NCI-H748 (cell line): ENCODE data around the gene LCNL1.

ENCODE experiments used
- DNase-seq: peaks from one replicate; lab custom pipeline; 2025; ENCODE audit not compliant: unreplicated experiment; lab: John Stamatoyannopoulos, UW

LCNL1 gene

GRCh38 chr9:136982232-136983051 is at the start of gene LCNL1:
LCNL1 (plus strand) TSS chr9:136982993; CDS start chr9:136983587, 594 bp downstream.
- no peak for DNase-seq

DNA sequence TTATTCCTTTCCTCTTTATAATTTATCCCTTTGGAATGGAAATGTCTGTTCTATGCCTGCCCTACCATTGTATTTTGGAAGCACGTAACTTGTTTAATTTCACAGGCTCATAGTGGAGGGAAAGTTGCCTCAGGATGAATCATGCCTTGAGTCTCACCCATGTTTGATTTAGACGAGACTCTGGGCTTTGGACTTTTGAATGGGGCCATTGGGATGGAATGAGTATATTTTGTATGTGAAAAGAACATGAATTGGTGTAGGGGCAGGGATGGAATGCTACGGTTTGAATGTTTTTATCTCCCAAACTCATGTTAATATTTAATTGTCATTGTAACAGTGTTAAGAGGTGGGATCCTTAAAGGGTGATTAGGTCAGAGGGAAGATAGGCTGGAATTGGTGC is 48.5 kb upstream of the LCNL1 start:
- DNase-seq = no peak

GRCh38 chr9:136935651-136936050 is 47.1 kb upstream of the LCNL1 start:
- no peak for DNase-seq

GRCh38 chr9:136936645-136937170 is 46.1 kb upstream of the LCNL1 start:
- no peak for DNase-seq

DNA sequence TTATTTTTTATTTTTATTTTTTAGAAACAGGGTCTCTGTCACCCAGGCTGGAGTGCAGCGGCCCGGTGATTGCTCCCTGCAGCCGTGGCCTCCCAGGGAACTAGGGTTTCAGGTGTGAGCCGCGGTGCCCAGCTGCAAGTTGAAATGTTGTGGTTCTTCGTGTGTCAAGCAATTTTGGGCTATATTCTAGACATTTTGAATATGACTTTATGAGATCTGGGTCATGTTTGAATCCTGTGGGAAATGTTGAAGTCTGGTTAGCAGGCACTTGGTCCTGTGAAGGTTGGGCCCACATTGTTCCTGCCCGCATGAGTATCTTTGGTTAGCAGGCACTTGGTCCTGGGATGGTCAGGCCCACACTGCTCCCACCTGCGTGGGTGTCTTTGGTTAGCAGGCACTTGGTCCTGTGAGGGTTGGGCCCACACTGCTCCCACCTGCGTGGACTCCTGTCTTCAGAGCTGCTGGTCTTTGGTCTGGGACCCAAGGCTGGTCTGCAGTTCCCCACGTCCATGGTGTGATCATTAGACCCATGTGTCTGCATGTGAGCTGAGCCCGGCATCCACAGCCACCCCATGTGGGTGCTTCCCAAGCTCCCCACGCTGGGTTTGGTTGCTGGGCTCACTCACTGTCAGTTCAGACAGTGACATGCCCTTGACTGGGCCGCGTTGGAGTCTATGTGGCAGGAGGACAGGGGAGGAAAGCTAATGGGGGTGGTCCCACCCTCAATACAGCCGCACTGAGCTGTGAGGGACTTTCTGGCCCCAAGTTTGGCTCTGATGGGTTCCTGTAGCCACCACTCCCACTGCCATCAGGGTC is 45.4 kb upstream of the LCNL1 start:
- DNase-seq = no peak

- no peak for DNase-seq
Observed at GRCh38 chr9:136939431-136939995, 43.3 kb upstream of the LCNL1 start.

DNA sequence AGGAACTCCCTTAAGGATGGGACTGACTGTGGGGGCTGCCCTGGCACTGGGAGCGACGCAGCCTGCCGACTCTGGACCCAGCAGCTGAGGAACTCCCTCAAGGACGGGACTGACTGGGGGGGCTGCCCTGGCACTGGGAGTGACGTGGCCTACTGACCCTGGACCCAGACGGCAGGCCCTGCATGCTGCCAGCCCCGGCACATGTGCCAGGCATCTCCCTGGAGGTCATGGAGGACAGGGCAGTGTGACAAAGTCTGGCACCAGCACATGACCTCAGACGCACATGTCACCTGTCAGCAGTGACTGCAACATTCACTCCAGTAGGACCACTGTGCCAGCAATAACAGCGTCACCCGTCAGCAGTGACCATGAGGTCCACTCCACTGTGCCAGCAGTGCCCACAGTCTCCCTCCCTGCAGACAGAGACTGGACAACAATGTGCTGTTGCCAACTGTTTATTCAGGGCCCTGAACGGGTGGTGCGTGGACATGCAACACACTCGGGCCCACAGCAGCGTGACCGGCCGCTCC is 42.7 kb upstream of the LCNL1 start:
- DNase-seq = no peak

DNA sequence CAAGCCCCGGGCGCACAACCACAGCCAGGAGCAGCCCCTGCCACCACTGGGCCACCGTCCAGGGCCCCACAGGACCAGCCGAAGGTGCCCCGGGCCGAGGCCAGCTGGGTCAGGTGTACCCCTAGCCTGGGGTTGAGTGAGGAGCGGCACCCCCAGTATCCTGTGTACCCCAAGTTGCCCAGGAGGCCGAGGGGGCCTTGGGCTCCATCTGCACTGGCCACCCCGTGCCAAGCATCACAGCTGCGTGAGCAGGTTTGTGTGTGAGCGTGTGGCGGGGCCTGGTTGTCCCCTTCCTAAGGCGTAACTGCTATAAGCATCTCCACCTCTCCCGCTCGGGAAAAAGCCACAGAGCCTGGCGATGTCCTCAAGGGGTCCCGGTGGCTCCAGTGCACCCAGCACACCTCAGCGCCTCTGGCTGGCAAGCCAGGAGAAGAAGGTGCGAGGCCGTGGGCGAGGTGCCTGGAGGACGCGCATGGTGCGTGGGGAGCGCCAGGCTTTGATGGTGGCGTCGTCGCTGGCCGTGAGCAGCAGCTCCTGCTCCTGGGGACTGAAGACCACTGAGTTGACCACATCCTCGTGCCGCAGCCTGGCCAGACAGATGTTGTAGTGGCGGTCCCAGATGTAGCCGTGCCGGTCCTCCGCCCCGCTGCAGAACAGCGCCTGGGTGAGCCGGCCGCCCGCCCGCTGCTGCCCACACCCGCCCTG is 42.1 kb upstream of the LCNL1 start:
- DNase-seq = no peak

DNA sequence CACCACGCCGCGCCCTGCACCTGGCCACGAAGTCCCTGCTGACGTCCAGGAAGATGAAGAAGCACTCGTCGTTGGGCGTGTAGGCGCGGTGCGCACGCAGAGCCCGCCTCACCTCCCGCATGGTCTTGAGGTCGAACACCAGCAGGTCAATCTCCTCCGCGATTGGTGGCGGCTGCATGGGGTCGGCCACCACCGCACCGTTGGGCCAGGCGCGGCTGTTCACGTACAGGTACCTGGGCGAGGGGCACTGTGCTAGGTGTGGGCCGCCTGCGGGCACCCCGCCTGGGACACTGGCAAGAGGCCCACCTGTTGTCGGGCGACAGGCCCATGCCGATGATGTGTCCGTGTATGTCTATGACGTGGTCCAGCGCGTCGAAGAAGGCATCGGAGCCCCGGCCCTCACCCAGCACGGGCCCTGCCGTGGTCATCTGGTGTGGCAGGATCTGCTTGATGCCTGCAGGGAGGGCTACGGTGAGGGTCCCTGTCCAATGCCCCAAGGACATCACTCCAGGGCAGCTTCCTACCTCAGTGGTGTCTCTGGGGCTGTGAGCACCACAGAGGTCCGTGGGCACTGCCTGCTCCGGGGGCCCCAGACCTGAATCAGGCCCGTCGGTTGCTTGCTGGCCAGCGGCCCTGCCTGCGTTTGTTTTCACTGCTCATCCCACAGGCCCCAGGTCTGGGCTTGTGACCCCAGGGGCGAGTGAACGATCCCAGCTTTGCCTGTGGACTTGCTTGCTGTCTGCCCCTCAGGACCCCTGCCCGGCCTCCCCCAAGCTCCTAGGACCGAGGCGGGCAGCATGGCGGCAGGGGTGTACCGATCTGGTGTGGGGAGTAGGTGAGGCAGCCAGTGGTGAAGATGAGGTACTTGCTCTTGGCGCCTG is 41.3 kb upstream of the LCNL1 start:
- no peak for DNase-seq

- no peak for DNase-seq
Observed at GRCh38 chr9:136942112-136942880, 40.5 kb upstream of the LCNL1 start.

- DNase-seq = no peak
Observed at GRCh38 chr9:136942881-136943230, 39.9 kb upstream of the LCNL1 start.

- DNase-seq = peak; percentile 53
Observed at GRCh38 chr9:136943291-136944211, 39.2 kb upstream of the LCNL1 start.

DNA sequence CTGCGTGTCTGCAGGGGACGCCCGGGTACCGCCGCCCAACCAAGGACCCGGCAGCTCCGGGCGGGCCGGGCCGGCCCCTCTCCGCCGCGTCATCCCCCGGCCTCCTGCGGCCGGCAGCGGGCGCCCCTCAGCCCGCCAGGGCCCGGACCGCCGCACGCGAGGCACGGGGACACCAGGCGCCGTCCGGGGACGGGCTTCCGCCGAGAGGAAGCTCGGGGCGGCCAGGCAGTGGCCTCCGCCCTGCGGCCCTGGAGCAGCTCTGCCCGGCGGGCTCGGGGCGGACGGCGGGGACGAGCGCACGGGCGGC is 38.6 kb upstream of the LCNL1 start:
- DNase-seq = no peak

- peak; percentile 96 for DNase-seq
Observed at GRCh38 chr9:136944519-136945332, 38.1 kb upstream of the LCNL1 start, which contains the start of the genes C8G and FBXW5. C8G (plus strand) TSS chr9:136945243; CDS start chr9:136945321, 78 bp downstream. FBXW5 (minus strand) TSS chr9:136944738; CDS start chr9:136944083, 655 bp downstream.

- DNase-seq = no peak
Observed at GRCh38 chr9:136945333-136946227, 37.2 kb upstream of the LCNL1 start.
